GM12892 (cell line): ENCODE data around the gene HSF5.

Source experiments
- POLR2A ChIP-seq: IDR thresholded peaks from 2 replicates; pipeline ENCODE4 v1.6.1; 2011; ENCODE audit warnings: low read depth, low read length, control low read depth
- POLR2AphosphoS5 ChIP-seq: IDR thresholded peaks from 2 replicates; pipeline ENCODE4 v1.6.1; 2011; ENCODE audit warnings: low read depth, low read length, control low read depth
- TAF1 ChIP-seq: IDR thresholded peaks from 2 replicates; pipeline ENCODE4 v1.6.1; 2011; ENCODE audit warnings: low read depth, mild to moderate bottlenecking, control low read depth, low read length, borderline replicate concordance

DNA sequence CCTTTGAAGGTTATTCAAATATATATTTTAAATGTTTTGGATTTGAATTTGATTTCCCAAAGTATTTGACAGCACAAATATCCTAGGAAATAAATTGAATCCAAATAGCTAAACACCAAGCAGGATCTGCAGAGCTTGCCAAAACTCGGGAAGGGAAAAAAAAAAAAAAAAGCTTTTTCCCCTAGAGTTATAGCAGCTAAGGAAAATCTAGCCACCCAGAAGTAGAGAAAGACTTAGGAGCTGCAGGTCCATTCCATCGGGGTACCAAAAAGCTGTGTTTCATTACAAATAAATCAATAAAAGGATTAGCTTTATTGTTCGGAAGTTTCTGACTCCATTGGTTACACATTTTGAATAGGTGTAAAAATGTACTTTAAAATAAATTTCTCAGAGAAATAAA, 19.3 kb downstream of the HSF5 start:
- TF ChIP-seq POLR2AphosphoS5 (no peak), POLR2A (no peak), TAF1 (no peak)
